RPMI8226 (cell line): ENCODE data around the gene UBE2I.
"Not testable (repeated sequence)": the region's sequence is repeated elsewhere in the genome, so short reads cannot be mapped to it uniquely, and the experiment has no call there.

ENCODE experiments used
- DNase-seq: peaks from one replicate; pipeline ENCODE4 v3.0.0-alpha.2; 2015

Gene UBE2I

DNA sequence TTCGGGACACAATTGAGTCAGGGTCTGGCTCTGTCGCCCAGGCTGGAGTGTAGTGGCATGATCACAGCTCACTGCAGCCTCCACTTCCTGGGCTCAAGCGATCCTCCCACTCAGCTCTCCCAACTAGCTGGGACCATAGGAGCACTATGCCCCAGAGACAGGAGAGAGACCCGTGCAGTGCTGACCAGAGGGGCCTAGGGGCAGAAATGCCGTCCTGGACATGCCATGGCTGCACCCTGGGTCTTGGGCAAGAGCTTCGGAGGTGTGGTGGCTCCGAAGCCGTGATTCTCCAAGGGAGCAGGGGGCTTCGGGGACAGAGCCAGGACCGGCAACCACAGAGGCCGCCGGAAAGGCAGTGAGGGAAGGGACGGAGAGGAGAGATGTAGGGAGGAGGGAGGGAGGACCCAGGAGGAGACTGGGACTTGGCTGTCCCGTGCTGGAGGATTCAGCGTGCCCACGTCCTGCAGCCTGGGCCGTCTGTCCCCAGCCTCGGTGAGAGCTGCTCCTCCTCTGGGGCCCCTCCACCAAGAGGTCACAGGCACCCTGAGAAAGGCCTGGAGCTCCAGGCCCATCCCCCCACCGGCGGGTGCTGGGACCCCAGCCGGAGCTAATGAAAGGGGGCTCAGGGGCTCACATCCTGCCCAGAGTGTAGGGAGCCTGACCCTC, 31.7 kb upstream of the UBE2I start:
- no peak for DNase-seq

GRCh38 chr16:1278477-1278876, 31.0 kb upstream of the UBE2I start:
- DNase-seq: no peak

GRCh38 chr16:1279081-1279944, 30.1 kb upstream of the UBE2I start:
- DNase-seq: no peak

DNA sequence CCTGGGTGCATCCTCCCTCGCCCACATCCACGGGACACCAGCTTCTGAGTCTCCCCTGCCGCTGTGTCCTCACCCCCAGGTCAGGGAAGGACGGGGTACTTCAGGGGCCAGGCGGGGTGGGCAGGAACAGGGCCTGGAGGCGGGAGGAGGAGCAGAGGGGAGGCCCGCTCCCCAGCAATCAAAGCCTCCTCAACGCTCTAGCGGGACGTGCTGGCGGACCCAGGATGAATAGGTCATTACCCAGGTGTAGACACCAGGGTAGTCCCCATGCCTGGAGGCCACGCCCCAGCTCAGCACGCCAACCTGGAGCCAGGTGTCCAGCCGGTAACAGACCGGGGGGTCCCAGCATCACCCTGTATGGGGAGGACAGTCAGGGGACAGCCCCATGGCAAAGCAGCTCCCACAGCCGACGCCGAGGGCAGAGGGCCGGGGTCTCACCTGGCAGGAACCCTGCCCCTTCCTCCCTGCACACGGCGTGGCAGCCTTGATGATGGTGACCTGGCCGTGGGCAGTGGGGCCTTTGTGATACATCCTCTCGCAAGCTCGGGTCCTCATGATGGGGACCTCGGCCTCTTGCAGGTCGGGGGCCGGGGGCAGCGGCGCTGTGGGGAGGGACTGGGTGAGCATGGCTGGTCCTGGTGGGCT, 29.4 kb upstream of the UBE2I start:
- DNase-seq: no peak

- peak; percentile 64 for DNase-seq
Observed at GRCh38 chr16:1280783-1281182, 28.7 kb upstream of the UBE2I start.

DNA sequence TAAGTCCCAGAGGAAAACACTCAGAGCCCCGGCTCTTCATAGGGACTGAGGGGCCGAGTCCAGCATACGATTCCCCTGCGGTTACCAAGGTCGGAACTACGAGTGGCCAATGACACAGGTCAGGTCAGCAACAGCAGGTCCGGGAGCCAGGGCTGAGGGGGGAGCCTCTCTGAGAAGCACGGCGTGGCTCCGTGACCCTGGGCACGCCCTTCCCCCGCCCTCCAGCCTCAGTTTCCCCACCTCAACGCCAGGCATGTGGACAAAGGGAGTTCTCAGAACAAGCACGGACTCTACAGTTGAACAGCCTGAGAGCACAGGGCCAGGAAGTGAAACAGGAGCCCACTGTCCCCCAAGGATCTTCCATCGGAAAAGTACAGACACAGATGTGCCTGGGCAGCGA, 27.9 kb upstream of the UBE2I start:
- no peak for DNase-seq

DNA sequence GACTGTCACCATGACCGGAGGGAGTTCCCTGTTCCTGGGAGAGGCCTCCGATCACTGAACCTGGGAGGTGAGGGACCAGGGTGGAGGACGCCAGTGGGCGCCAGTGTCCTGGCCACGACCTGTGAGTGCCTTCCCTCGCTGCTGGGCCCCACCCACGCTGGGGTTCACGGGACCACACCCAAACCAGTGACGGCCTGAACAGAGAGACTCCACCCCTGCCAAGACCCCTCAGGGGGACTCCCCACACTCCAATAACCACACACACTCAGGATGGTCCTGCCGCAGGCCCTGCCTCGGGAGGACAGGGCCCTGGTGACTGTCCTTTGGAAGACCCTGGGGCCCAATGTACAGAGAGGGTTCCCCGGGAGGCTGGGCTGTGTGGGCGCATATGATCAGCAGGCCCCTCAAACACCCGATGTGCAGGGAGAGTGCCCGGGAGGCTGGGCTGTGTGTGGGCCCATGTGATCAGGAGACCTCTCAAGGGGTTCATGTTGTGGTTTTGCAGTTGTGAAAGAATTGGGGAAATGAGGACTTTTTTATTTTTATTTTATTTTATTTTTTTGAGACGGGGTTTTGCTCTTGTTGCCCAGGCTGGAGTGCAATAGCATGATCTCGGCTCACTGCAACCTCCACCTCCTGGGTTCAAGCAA, 27.0 kb upstream of the UBE2I start:
- no peak for DNase-seq

DNA sequence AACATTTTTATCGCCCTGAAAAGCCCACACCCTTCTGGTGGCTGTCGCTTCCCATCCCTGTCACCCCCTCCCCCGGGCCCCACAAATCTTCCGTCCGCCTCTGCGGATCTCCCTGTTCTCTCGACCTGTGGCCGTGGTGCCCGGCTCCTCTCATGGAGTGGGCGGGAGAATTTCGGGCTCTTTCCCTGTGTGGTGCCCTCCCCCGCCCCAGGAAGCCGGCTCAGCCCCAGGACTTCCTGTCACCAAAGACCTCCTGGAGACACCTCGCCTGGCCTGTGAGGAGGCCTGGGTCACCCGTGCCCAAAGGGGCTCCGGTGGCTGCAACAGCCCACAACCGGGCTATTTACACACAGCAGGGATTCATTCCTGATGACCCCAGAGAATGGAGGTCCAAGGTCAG, 26.1 kb upstream of the UBE2I start:
- no peak for DNase-seq

GRCh38 chr16:1283996-1284616, 25.3 kb upstream of the UBE2I start:
- no peak for DNase-seq

GRCh38 chr16:1285669-1286512, 23.5 kb upstream of the UBE2I start:
- no peak for DNase-seq

DNA sequence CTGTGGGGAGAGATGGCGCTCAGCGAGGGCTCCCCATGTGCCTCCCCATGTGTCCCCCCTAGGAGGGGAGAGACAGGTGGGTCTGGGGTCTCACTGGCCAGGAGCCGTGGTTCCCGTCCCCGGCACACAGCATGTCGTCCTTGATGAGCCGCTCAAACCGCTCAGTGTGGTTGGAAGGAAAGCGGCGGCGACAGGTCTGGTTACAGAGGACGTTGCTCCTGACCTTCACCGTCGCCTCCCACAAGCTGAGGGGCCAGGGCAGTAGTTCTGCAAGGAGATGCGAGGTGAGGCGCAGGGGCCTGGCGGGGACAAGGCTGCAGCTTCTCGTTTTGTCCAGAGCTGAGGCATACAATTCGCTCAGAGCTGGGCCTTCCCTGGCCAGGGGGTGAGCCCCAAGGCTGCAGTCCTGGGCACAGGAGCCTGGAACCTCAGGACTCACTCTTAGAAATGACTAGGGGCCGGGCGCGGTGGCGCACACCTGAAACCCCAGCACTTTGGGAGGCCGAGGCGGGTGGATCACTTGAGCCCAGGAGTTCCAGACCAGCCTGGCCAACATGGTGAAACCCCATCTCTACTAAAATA, 22.8 kb upstream of the UBE2I start:
- no peak for DNase-seq

GRCh38 chr16:1287982-1288670, 21.3 kb upstream of the UBE2I start:
- peak; percentile 56 for DNase-seq

- DNase-seq: peak; percentile 82
Observed at GRCh38 chr16:1288813-1289476, 20.5 kb upstream of the UBE2I start.

- no peak for DNase-seq
Observed at GRCh38 chr16:1289477-1289866, 20.0 kb upstream of the UBE2I start.

DNA sequence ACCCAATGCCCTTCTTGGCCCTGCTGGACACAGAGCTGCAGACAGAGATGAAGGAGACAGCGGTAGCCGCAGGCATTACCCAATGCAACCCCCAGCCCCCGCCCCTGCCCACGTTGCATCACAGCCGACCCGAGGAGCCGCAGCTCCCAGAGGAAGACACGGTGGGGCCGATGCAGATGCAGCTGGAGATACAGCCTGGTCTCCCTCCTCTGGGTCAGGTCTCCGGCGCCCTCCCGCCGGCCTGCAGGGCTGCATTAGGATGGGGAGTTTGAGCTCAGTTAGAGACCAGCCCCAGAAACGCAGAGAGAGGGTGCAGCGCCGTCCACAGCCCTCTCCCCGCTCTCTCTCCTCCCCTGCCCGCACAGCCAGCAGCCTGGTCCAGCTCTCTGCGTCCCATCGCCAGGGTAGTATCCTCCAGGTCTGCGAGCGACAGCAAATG, 19.4 kb upstream of the UBE2I start:
- DNase-seq: no peak

GRCh38 chr16:1290860-1291575, 18.4 kb upstream of the UBE2I start:
- DNase-seq: peak; percentile 74

DNA sequence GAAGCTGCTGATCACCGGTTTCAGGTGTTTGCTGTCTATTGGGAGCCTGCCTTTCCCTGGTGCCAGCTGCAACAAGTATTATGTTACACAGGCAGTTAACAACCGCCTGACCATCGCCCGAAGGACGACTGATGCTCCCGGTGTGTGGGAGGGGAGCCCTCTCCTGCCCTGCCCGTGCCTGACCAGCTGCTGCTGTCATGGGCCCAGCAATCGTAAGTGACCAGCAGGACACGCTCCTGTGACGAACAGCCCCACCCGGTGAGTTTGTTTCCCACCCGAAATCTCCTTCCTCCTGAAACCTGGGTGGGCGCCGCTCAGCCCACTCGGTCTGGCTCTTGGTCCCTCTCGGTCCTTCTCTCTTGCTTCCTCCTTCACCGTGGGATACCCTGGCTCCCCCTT, 17.9 kb upstream of the UBE2I start:
- DNase-seq: no peak

DNA sequence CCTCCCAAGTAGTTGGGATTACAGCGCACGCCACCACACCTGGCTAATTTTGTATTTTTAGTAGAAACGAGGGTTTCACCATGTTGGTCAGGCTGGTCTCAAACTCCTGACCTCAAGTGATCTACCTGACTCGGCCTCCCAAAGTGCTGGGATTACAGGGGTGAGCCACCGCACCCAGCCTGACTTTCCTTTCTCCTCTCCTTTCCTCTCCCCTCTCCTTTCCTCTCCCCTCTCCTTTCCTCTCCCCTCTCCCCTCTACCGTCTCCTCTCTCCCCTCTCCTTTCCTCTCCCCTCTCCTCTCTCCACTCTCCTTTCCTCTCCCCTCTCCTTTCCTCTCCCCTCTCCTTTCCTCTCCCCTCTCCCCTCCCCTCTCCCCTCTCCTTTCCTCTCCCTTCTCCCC, 17.2 kb upstream of the UBE2I start:
- DNase-seq: not testable (repeated sequence)

GRCh38 chr16:1292808-1293207, 16.6 kb upstream of the UBE2I start:
- DNase-seq: not testable (repeated sequence)
